ENCODE data around the gene CBR3. TPM values are rescaled to one million over a fixed set of nuclear protein-coding genes. Genes with fewer than 3 reads are reported as not detected.

The CBR3 gene
- total and polyA plus RNA-seq, 10 donors, result 1.4 to 4.5 (median 2.9) TPM

GRCh38 chr21:36167541-36167940 is 32.7 kb downstream of the CBR3 start:
- no peaks in the 10 kb centered on the region for H3K27me3 ChIP-seq (replicated peaks in 1 of 7)
- H3K27ac ChIP-seq, result no peak overlapping the region
- intact Hi-C loops (cut with DNase I; ENCODE audit: low total_unique reads), result no loop called here
- H3K4me3 ChIP-seq, result no peak overlapping the region
- 53 to 90% (median 70%) methylated on average over 4 of the region's 4 CpGs for WGBS, 5 donors
- peaks cover 5 to 49% (median 18%) of the 10 kb centered on the region in 6 donors for H3K4me1 ChIP-seq
- TF ChIP-seq CTCF (IDR thresholded peaks at IDR 0.05 in 8 of 11, conservative IDR thresholded peaks at IDR 0.05 in 3 of 11) (no peak), POLR2A (IDR thresholded peaks at IDR 0.05) (no peak), POLR2AphosphoS5 (IDR thresholded peaks at IDR 0.05) (no peak)
- no peaks in the 10 kb centered on the region for H3K9me3 ChIP-seq
- DNase-seq, result no peak
- peaks cover 0 to 63% (median 18%) of the 10 kb centered on the region in 6 donors for H3K36me3 ChIP-seq

- Histone ChIP-seq H3K27ac (no peak overlapping the region), H3K4me1 (peaks cover 5 to 49% (median 21%) of the 10 kb centered on the region in 6 donors), H3K9me3 (no peaks in the 10 kb centered on the region), H3K4me3 (no peak overlapping the region), H3K36me3 (peaks cover 0 to 63% (median 18%) of the 10 kb centered on the region in 6 donors), H3K27me3 (replicated peaks in 1 of 7) (no peaks in the 10 kb centered on the region)
- peak; percentile 82 for DNase-seq
- TF ChIP-seq POLR2AphosphoS5 (IDR thresholded peaks at IDR 0.05), result no peak
- no peak for TF ChIP-seq POLR2A (IDR thresholded peaks at IDR 0.05)
- TF ChIP-seq CTCF (IDR thresholded peaks at IDR 0.05 in 8 of 11, conservative IDR thresholded peaks at IDR 0.05 in 3 of 11), result no peak
- WGBS, 5 donors, result 77 to 92% (median 90%) methylated on average over 15 to 19 of the region's 19 CpGs
- intact Hi-C loops (cut with DNase I; ENCODE audit: low total_unique reads), result no loop called here
Observed at GRCh38 chr21:36169470-36170128, 34.7 kb downstream of the CBR3 start.

- WGBS, 5 donors, result 93 to 97% (median 94%) methylated on average over 6 of the region's 6 CpGs
- H3K9me3 ChIP-seq, result no peaks in the 10 kb centered on the region
- DNase-seq, result no peak
Observed at GRCh38 chr21:36170823-36171222, 35.9 kb downstream of the CBR3 start.

More at GRCh38 chr21:36170823-36171222, 35.9 kb downstream of the CBR3 start:
- intact Hi-C loops (cut with DNase I; ENCODE audit: low total_unique reads), result no loop called here
- no peak overlapping the region for H3K27ac ChIP-seq
- no peaks in the 10 kb centered on the region for H3K27me3 ChIP-seq (replicated peaks in 1 of 7)
- H3K4me3 ChIP-seq, result no peak overlapping the region
- no peak for TF ChIP-seq POLR2A (IDR thresholded peaks at IDR 0.05)
- no peak for TF ChIP-seq POLR2AphosphoS5 (IDR thresholded peaks at IDR 0.05)
- no peak for TF ChIP-seq CTCF (IDR thresholded peaks at IDR 0.05 in 8 of 11, conservative IDR thresholded peaks at IDR 0.05 in 3 of 11)
- H3K36me3 ChIP-seq, result peaks cover 0 to 59% (median 18%) of the 10 kb centered on the region in 6 donors
- H3K4me1 ChIP-seq, result peaks cover 5 to 49% (median 21%) of the 10 kb centered on the region in 6 donors

All from spleen (tissue), 11 donors.